Neural crest cell (in vitro differentiated cells): Measurements from ENCODE around the gene CAAP1. TPM values are rescaled to one million over a fixed set of nuclear protein-coding genes. Genes with fewer than 3 reads are reported as not detected.
A peak's percentile ranks its signal among the peaks of the same experiment; 100 is the strongest.
"Not testable (repeated sequence)": the region's sequence is repeated elsewhere in the genome, so short reads cannot be mapped to it uniquely, and the experiment has no call there.

Experiments
- DNase-seq: peaks from one replicate; pipeline ENCODE4 v3.0.0; 2021; ENCODE audit warnings: low read depth, mixed read lengths, low spot score
- H3K27ac Mint-ChIP-seq: one replicate; pipeline ENCODE4 v1.8.0; 2021; ENCODE audit warnings: mild to moderate bottlenecking, mixed read lengths; ENCODE audit not compliant: unreplicated experiment
- H3K27me3 Mint-ChIP-seq: 2 replicates; pipeline ENCODE4 v1.8.0; 2021; ENCODE audit warnings: low read depth, mild to moderate bottlenecking, mixed read lengths
- H3K36me3 Mint-ChIP-seq: 2 replicates; pipeline ENCODE4 v1.8.0; 2021; ENCODE audit warnings: low read depth, mild to moderate bottlenecking, mixed read lengths
- H3K4me1 Mint-ChIP-seq: 2 replicates; pipeline ENCODE4 v1.8.0; 2021; ENCODE audit warnings: mixed read lengths
- H3K4me3 Mint-ChIP-seq: one replicate; pipeline ENCODE4 v1.8.0; 2021; ENCODE audit warnings: mild to moderate bottlenecking, mixed read lengths
- H3K9me3 Mint-ChIP-seq: 2 replicates; pipeline ENCODE4 v1.8.0; 2021; ENCODE audit warnings: mixed read lengths
- CTCF ChIP-seq: fragments of 200-600 bp; sonication (generic); conservative IDR thresholded peaks from 2 replicates; pipeline ENCODE4 v1.5.0; 2021; ENCODE audit warnings: antibody characterized with exemption, mild to moderate bottlenecking
- total RNA-seq: library from RNA; stranded (reverse); gene quantifications from 2 replicates; pipeline ENCODE4 v1.2.1, GENCODE V29; 2021

CAAP1 gene
- total RNA-seq, 1 donor from 2014 or later = 17.8 TPM

DNA sequence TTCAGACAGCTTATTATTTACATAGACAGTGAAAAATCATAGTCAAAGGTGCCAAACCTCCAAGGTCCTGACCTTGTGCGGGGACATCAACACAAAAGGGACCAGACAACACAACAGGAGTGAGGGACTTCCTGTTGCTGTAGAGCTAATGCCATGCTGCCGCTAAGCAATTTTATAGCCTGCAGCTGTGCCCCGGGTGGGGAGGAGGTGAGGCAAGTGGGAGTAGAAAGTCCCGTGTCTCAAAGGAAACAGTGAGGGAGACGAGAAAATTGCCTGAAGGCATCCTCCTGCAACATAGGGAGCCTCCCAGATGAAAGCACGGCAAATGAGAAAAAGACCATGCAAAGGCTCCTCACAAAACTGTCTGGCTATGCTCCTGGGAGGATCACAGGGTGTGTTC, 58.8 kb downstream of the CAAP1 start:
- no peak overlapping the region for H3K27ac Mint-ChIP-seq
- no peak for TF ChIP-seq CTCF
- DNase-seq = peak; percentile 31
- H3K36me3 Mint-ChIP-seq = peaks cover 14% of the 10 kb centered on the region
- H3K4me3 Mint-ChIP-seq = no peak overlapping the region
- no peaks in the 10 kb centered on the region for H3K27me3 Mint-ChIP-seq
- peaks cover 11% of the 10 kb centered on the region for H3K4me1 Mint-ChIP-seq
- no peaks in the 10 kb centered on the region for H3K9me3 Mint-ChIP-seq

DNA sequence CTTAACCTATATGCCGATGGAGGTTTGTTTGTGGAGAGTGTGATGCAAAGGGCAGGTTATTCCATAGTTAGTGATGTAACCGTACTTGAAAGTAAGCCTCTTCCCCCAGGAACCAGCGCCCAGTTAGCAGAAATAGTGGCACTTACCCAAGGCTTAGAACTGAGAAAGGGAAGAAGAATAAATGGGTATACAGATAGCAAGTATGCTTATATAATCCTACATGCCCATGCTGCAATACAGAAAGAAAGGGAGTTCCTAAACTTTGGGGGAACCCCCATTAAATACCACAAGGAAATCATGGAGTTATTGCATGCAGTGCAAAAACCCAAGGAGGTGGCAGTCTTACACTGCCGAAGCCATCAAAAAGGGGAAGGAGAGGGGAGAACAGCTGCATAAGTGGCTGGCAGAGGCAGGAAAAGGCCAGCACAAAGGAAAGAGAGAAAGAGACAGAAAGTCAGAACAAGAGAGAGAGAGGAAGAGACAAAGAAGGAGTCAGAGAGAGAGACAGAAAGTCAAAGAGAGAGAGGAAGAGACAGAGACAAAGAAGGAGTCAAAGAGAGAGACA, 64.1 kb downstream of the CAAP1 start:
- not testable (repeated sequence) for DNase-seq, H3K4me3 Mint-ChIP-seq, H3K27me3 Mint-ChIP-seq, H3K4me1 Mint-ChIP-seq, H3K36me3 Mint-ChIP-seq, H3K27ac Mint-ChIP-seq, H3K9me3 Mint-ChIP-seq

DNA sequence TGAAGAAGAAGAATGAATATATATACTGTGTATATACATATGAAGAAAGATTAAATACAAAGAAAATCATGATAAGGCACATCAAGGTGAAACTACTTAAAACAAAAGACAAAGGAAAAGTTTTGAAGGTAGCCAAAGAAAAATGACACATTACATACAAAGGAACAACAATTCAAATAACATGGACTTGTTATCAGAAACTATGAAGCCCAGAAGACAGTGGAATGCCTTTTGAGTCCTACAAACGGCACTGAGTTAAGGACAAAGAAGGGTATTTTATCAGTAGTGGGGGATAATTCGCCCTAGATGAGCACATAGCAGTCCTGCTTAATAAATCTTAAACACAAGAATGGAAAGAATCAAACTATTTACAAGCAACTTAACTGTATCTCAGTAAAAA, 77.8 kb downstream of the CAAP1 start:
- no peak overlapping the region for H3K4me3 Mint-ChIP-seq
- no peak for TF ChIP-seq CTCF
- H3K9me3 Mint-ChIP-seq = peaks cover 12% of the 10 kb centered on the region

DNA sequence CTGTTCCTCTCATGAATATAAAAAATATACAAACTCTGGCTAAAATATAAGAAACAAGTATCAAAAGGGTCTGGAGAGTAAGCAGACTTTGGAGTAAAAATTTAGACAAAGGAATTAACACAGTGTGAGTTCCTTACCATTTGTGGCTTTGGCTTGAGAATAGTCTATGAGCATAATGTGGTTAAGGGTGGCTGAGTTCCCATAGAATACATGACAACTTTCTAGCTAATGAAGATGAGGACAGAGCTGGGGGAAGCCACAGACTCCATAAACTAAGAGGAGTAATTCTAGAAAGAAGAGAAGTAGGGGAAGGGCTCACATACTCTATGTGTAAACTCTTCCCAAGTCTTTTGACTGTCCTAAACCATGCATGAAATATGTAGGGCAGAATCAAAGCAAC, 79.4 kb downstream of the CAAP1 start:
- Mint-ChIP-seq H3K36me3 (peaks cover 8% of the 10 kb centered on the region), H3K4me1 (no peaks in the 10 kb centered on the region), H3K27me3 (no peaks in the 10 kb centered on the region), H3K27ac (no peak overlapping the region), H3K4me3 (no peak overlapping the region), H3K9me3 (peaks cover 12% of the 10 kb centered on the region)
- TF ChIP-seq CTCF = no peak
- DNase-seq = no peak

More for the DNA sequence above, 77.8 kb downstream of the CAAP1 start:
- Mint-ChIP-seq H3K36me3 (peaks cover 8% of the 10 kb centered on the region), H3K27me3 (no peaks in the 10 kb centered on the region), H3K27ac (no peak overlapping the region), H3K4me1 (no peaks in the 10 kb centered on the region)
- DNase-seq = no peak

- H3K36me3 Mint-ChIP-seq = peaks cover 8% of the 10 kb centered on the region
- no peak for DNase-seq
- H3K4me1 Mint-ChIP-seq = no peaks in the 10 kb centered on the region
- TF ChIP-seq CTCF = no peak
- no peaks in the 10 kb centered on the region for H3K27me3 Mint-ChIP-seq
- H3K4me3 Mint-ChIP-seq = no peak overlapping the region
- H3K9me3 Mint-ChIP-seq = peaks cover 12% of the 10 kb centered on the region
- H3K27ac Mint-ChIP-seq = no peak overlapping the region
Observed at GRCh38 chr9:26812217-26812616, 80.4 kb downstream of the CAAP1 start.

- H3K9me3 Mint-ChIP-seq = peaks cover 12% of the 10 kb centered on the region
Observed at GRCh38 chr9:26811106-26811505, 81.5 kb downstream of the CAAP1 start.

More at GRCh38 chr9:26811106-26811505, 81.5 kb downstream of the CAAP1 start:
- H3K4me1 Mint-ChIP-seq = no peaks in the 10 kb centered on the region
- DNase-seq = no peak
- H3K27me3 Mint-ChIP-seq = no peaks in the 10 kb centered on the region
- TF ChIP-seq CTCF = no peak
- no peak overlapping the region for H3K4me3 Mint-ChIP-seq
- peaks cover 8% of the 10 kb centered on the region for H3K36me3 Mint-ChIP-seq
- H3K27ac Mint-ChIP-seq = no peak overlapping the region
